Hematopoietic multipotent progenitor cell treated with erythropoietin and hydrocortisone succinate and interleukin-3 and kit ligand, for 15 days (in vitro differentiated cells): Measurements from ENCODE around the gene RAD51B.

ENCODE experiments used
- DNase-seq: peaks from one replicate; pipeline ENCODE4 v3.0.0-alpha.2; 2015; ENCODE audit warnings: low spot score

Gene RAD51B

GRCh38 chr14:68442828-68443629, 623.5 kb downstream of the RAD51B start:
- no peak for DNase-seq

GRCh38 chr14:68444449-68445168, 625.0 kb downstream of the RAD51B start:
- DNase-seq = no peak

GRCh38 chr14:68446243-68447040, 626.9 kb downstream of the RAD51B start:
- DNase-seq = no peak

GRCh38 chr14:68447581-68448251, 628.1 kb downstream of the RAD51B start:
- DNase-seq = no peak

- DNase-seq = no peak
Measured at GRCh38 chr14:68448252-68448902, 628.8 kb downstream of the RAD51B start.

- no peak for DNase-seq
Measured at GRCh38 chr14:68449561-68450181, 630.1 kb downstream of the RAD51B start.

- DNase-seq = no peak
Measured at GRCh38 chr14:68450391-68451120, 631.0 kb downstream of the RAD51B start.

- no peak for DNase-seq
Measured at GRCh38 chr14:68451696-68452373, 632.3 kb downstream of the RAD51B start.

- DNase-seq = no peak
Measured at GRCh38 chr14:68458253-68458652, 638.7 kb downstream of the RAD51B start.

- no peak for DNase-seq
Measured at GRCh38 chr14:68458840-68459469, 639.4 kb downstream of the RAD51B start.

- DNase-seq = no peak
Measured at GRCh38 chr14:68459480-68460136, 640.0 kb downstream of the RAD51B start.

- no peak for DNase-seq
Measured at GRCh38 chr14:68460541-68460940, 641.0 kb downstream of the RAD51B start.

GRCh38 chr14:68461086-68461485, 641.5 kb downstream of the RAD51B start:
- no peak for DNase-seq

- DNase-seq = no peak
Measured at GRCh38 chr14:68462683-68463082, 643.1 kb downstream of the RAD51B start.

GRCh38 chr14:68463299-68463698, 643.7 kb downstream of the RAD51B start:
- no peak for DNase-seq

GRCh38 chr14:68463705-68464374, 644.3 kb downstream of the RAD51B start:
- no peak for DNase-seq

- no peak for DNase-seq
Measured at GRCh38 chr14:68464711-68465110, 645.1 kb downstream of the RAD51B start.

GRCh38 chr14:68466491-68466977, 647.0 kb downstream of the RAD51B start:
- DNase-seq = no peak
